H1 (cell line): ENCODE measurements around the gene GFOD1. TPM values are rescaled to one million over a fixed set of nuclear protein-coding genes. Genes with fewer than 3 reads are reported as not detected.

Source experiments
- CTCF ChIA-PET: fragments of 300-600 bp; sonication (Branson Sonifier 250); formaldehyde crosslinking; loops from one replicate; lab custom pipeline; 2021; ENCODE audit not compliant: partially characterized antibody; lab: Charles Lee
- POLR2A ChIA-PET: fragments of 300-600 bp; sonication (Branson Sonifier 250); formaldehyde crosslinking; loops from one replicate; lab custom pipeline; 2021; ENCODE audit warnings: inconsistent platforms; ENCODE audit not compliant: partially characterized antibody; lab: Charles Lee
- DNase-seq, 2 experiments: peaks; one replicate each; pipeline versions ENCODE4 v3.0.0 to v3.0.0-alpha.2; 2010 to 2022; ENCODE audit warnings: low spot score in 2 of 2, low read depth in 1 of 2, mixed read lengths in 1 of 2
- FAIRE-seq: peaks from 2 replicates; lab custom pipeline; 2011; peaks lifted over from hg19 to GRCh38; lab: Jason Lieb, UNC
- H2AFZ ChIP-seq: 2 replicates; pipeline ENCODE4 v1.8.1; 2012; ENCODE audit warnings: low read length, inconsistent platforms
- H2AK5ac ChIP-seq: 2 replicates; pipeline ENCODE4 v1.6.1; 2013; ENCODE audit warnings: low read depth, low read length
- H2BK120ac ChIP-seq: replicated peaks from 2 replicates; pipeline ENCODE3; 2013; ENCODE audit warnings: low read depth, low read length, inconsistent platforms
- H2BK12ac ChIP-seq: 2 replicates; pipeline ENCODE4 v1.6.1; 2013; ENCODE audit warnings: low read depth, low read length
- H2BK15ac ChIP-seq: 2 replicates; pipeline ENCODE4 v1.6.1; 2013; ENCODE audit warnings: low read length
- H2BK20ac ChIP-seq: 2 replicates; pipeline ENCODE4 v1.6.1; 2013; ENCODE audit warnings: low read length
- H2BK5ac ChIP-seq: 2 replicates; pipeline ENCODE4 v1.6.1; 2013; ENCODE audit warnings: low read depth, low read length
- H3K14ac ChIP-seq: 2 replicates; pipeline ENCODE4 v1.6.1; 2013; ENCODE audit warnings: inconsistent platforms; ENCODE audit not compliant: insufficient read length
- H3K18ac ChIP-seq: 2 replicates; pipeline ENCODE4 v1.6.1; 2013; ENCODE audit warnings: low read length; ENCODE audit errors: extremely low read depth
- H3K23ac ChIP-seq: 2 replicates; pipeline ENCODE4 v1.6.1; 2013; ENCODE audit warnings: inconsistent platforms; ENCODE audit not compliant: insufficient read length
- H3K23me2 ChIP-seq: 2 replicates; pipeline ENCODE4 v1.6.1; 2013; ENCODE audit warnings: low read depth, low read length
- H3K27ac ChIP-seq: 2 replicates; pipeline ENCODE4 v1.6.1; 2011; ENCODE audit warnings: low read depth, low read length, inconsistent platforms
- H3K27me3 ChIP-seq, 4 experiments: replicated peaks in 1 of 4; 1 replicate in 1 of 4; 2 replicates in 3 of 4; pipeline versions ENCODE4 v1.6.1 to v1.8.1; 2011 to 2013; ENCODE audit warnings: low read length in 3 of 4, mild to moderate bottlenecking in 3 of 4, inconsistent platforms in 2 of 4, mixed read lengths in 2 of 4, moderate library complexity in 1 of 4; ENCODE audit not compliant: control insufficient read depth in 3 of 4, insufficient read depth in 3 of 4; ENCODE audit errors: extremely low read depth in 1 of 4
- H3K36me3 ChIP-seq, 4 experiments: 2 replicates each; pipeline versions ENCODE4 v1.6.1 to v1.8.1; 2011 to 2013; ENCODE audit warnings: mild to moderate bottlenecking in 4 of 4, low read length in 3 of 4, moderate library complexity in 2 of 4, control low read depth in 1 of 4, inconsistent platforms in 1 of 4; ENCODE audit not compliant: insufficient read depth in 4 of 4, control insufficient read depth in 2 of 4
- H3K4ac ChIP-seq: replicated peaks from 2 replicates; pipeline ENCODE3; 2013; ENCODE audit warnings: low read length, low read depth, mixed read lengths, inconsistent platforms; ENCODE audit not compliant: insufficient read length
- H3K4me1 ChIP-seq, 4 experiments: replicated peaks in 1 of 4; 1 replicate in 1 of 4; 2 replicates in 3 of 4; pipeline versions ENCODE4 v1.6.1 to v1.8.1; 2011 to 2013; ENCODE audit warnings: low read length in 3 of 4, inconsistent platforms in 2 of 4, mixed read lengths in 1 of 4; ENCODE audit not compliant: insufficient read depth in 4 of 4, control insufficient read depth in 3 of 4
- H3K4me2 ChIP-seq, 2 experiments: 2 replicates each; pipeline versions ENCODE4 v1.6.1 to v1.8.1; 2011 to 2013; ENCODE audit warnings: low read depth in 2 of 2, low read length in 2 of 2, control low read depth in 1 of 2, inconsistent platforms in 1 of 2, mild to moderate bottlenecking in 1 of 2; ENCODE audit not compliant: insufficient read depth in 1 of 2
- H3K4me3 ChIP-seq, 4 experiments: fragments of 200-600, 300-600 bp in 1 of 4; sonication (generic), shearing (Covaris generic), sonication (Bioruptor Twin) in 1 of 4; 2 replicates each; pipeline versions ENCODE4 v1.5.1 to v1.8.1; 2011 to 2016; ENCODE audit warnings: low read length in 4 of 4, low read depth in 3 of 4, control low read depth in 2 of 4, inconsistent platforms in 2 of 4, mild to moderate bottlenecking in 2 of 4, mixed read lengths in 1 of 4, moderate library complexity in 1 of 4; ENCODE audit not compliant: insufficient read depth in 2 of 4; ENCODE audit errors: extremely low read depth in 1 of 4
- H3K56ac ChIP-seq: replicated peaks from 2 replicates; pipeline ENCODE3; 2013; ENCODE audit warnings: low read depth, mild to moderate bottlenecking, mixed read lengths, low read length, inconsistent platforms; ENCODE audit not compliant: insufficient read length
- H3K79me1 ChIP-seq: 2 replicates; pipeline ENCODE4 v1.6.1; 2013; ENCODE audit warnings: low read depth, low read length, control low read depth
- H3K79me2 ChIP-seq, 2 experiments: 2 replicates each; pipeline versions ENCODE4 v1.6.1 to v1.8.1; 2012 to 2013; ENCODE audit warnings: low read length in 2 of 2, mild to moderate bottlenecking in 2 of 2, inconsistent platforms in 1 of 2; ENCODE audit not compliant: insufficient read depth in 2 of 2, control insufficient read depth in 1 of 2
- H3K9ac ChIP-seq, 4 experiments: replicated peaks in 1 of 4; 1 replicate in 1 of 4; 2 replicates in 3 of 4; pipeline versions ENCODE4 v1.6.1 to v1.8.1; 2011 to 2013; ENCODE audit warnings: low read depth in 3 of 4, low read length in 3 of 4, control low read depth in 2 of 4, mild to moderate bottlenecking in 2 of 4, moderate library complexity in 2 of 4, inconsistent platforms in 1 of 4; ENCODE audit errors: extremely low read depth in 1 of 4
- H3K9me3 ChIP-seq, 2 experiments: 2 replicates each; pipeline versions ENCODE4 v1.6.1 to v1.8.1; 2012 to 2013; ENCODE audit warnings: mild to moderate bottlenecking in 2 of 2, moderate library complexity in 2 of 2, control low read depth in 1 of 2, inconsistent platforms in 1 of 2, low read depth in 1 of 2, low read length in 1 of 2, mixed read lengths in 1 of 2; ENCODE audit not compliant: insufficient read depth in 2 of 2
- H4K20me1 ChIP-seq, 2 experiments: replicated peaks in 1 of 2; 2 replicates each; pipeline versions ENCODE3 to v1.8.1; 2011 to 2013; ENCODE audit warnings: inconsistent platforms in 2 of 2, low read length in 2 of 2, mild to moderate bottlenecking in 1 of 2; ENCODE audit not compliant: insufficient read depth in 2 of 2, control insufficient read depth in 1 of 2
- H4K5ac ChIP-seq: 2 replicates; pipeline ENCODE4 v1.6.1; 2013; ENCODE audit warnings: low read length, low read depth, mixed read lengths, inconsistent platforms; ENCODE audit not compliant: insufficient read length
- H4K8ac ChIP-seq: 2 replicates; pipeline ENCODE4 v1.8.0; 2013; ENCODE audit warnings: mild to moderate bottlenecking, moderate library complexity, low read length, inconsistent platforms; ENCODE audit not compliant: insufficient read depth; ENCODE audit errors: extremely low read depth
- H4K91ac ChIP-seq: replicated peaks from 2 replicates; pipeline ENCODE3; 2013; ENCODE audit warnings: low read length, mixed read lengths, inconsistent platforms; ENCODE audit not compliant: insufficient read length
- CHD1 ChIP-seq: IDR thresholded peaks from 2 replicates; pipeline ENCODE4 v1.6.1; 2012; ENCODE audit warnings: low read depth, low read length, improper control_type of control experiment
- CHD2 ChIP-seq: IDR thresholded peaks from 2 replicates; pipeline ENCODE4 v1.6.1; 2012; ENCODE audit warnings: low read length, improper control_type of control experiment
- GABPA ChIP-seq: IDR thresholded peaks from 2 replicates; pipeline ENCODE4 v1.6.1; 2011; ENCODE audit warnings: mild to moderate bottlenecking, low read length, moderate library complexity, borderline replicate concordance; ENCODE audit not compliant: insufficient read depth
- MAFK ChIP-seq: IDR thresholded peaks from 2 replicates; pipeline ENCODE4 v1.6.1; 2012; ENCODE audit warnings: low read depth, mild to moderate bottlenecking, improper control_type of control experiment, low read length
- NANOG ChIP-seq: IDR thresholded peaks from 2 replicates; pipeline ENCODE4 v1.6.1; 2011; ENCODE audit warnings: low read length, low read depth, mild to moderate bottlenecking, inconsistent platforms; ENCODE audit not compliant: insufficient read depth, poor library complexity, severe bottlenecking
- TEAD4 ChIP-seq: IDR thresholded peaks from 2 replicates; pipeline ENCODE4 v1.6.1; 2012; ENCODE audit warnings: low read depth, low read length, inconsistent platforms, mixed read lengths
- YY1 ChIP-seq: IDR thresholded peaks from 2 replicates; pipeline ENCODE4 v1.6.1; 2011; ENCODE audit warnings: low read depth, mild to moderate bottlenecking, low read length
- WGBS, 2 experiments: shearing (Covaris generic) in 1 of 2; methylation state at CpG; one replicate each; pipeline versions ENCODE4 v1.1.6 to v1.1.7; 2013 to 2015; ENCODE audit warnings: low lambda C conversion rate in 2 of 2, mixed read lengths in 2 of 2, inconsistent platforms in 1 of 2, low coverage in 1 of 2, missing lambda C conversion rate in 1 of 2; ENCODE audit not compliant: insufficient replicate concordance in 2 of 2, insufficient coverage in 1 of 2, insufficient read length in 1 of 2; ENCODE audit errors: extremely low coverage in 1 of 2, missing lambda C conversion rate in 1 of 2; 5-methylcytosine and 5-hydroxymethylcytosine counted together
- polyA plus RNA-seq, 7 experiments: library from polyadenylated mRNA; depleted of rRNA in 3 of 7; stranded (reverse) in 5 of 7; unstranded in 2 of 7; fragments of >200 nt in 5 of 7; fragments of 200-250 nt in 2 of 7; gene quantifications; 1 replicate in 5 of 7; 2 replicates in 1 of 7; 4 replicates in 1 of 7; pipeline versions ENCODE4 v1.2.1 to v1.2.3, GENCODE V29; 2011 to 2013; ENCODE audit warnings: missing spikeins in 2 of 7, mixed read lengths in 2 of 7
- total RNA-seq: library from RNA; stranded (reverse); fragmentation: NEBNext Ultra II Directional; extraction: Animal tissue kit (Norgen Biotek cat#: 25700); gene quantifications from 2 replicates; pipeline ENCODE4 v1.2.1, GENCODE V29; 2021

GFOD1 gene
- total and polyA plus RNA-seq, 2 of the 8 experiments (the other 6 are each of a cell fraction or from before 2014, with no cell fraction given), result 2.5 to 8.8 TPM

DNA sequence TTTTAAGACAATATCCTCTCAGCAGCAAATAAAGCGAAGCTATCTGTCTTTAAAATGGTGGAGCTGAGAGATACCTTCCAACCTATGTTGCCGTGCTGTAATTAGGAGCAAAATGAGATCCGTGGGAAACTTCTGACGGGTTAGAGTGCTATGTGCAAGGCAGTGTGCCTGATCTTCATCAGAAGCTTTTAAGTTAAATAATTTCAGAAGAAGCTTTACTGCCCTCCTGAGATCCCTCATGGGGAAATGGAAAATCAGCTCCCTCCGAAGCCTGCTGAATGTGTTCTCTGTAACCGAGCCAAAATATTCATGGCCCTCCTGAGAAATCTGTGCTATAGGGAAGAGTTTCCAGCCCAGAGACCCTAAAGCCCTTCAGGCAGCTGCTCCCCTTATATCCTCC, 115.3 kb downstream of the GFOD1 start:
- H4K8ac ChIP-seq, result no peak overlapping the region
- H3K23me2 ChIP-seq, result no peaks in the 10 kb centered on the region; the same call in 1 of the 2 replicates
- H2AK5ac ChIP-seq, result no peak overlapping the region
- H2BK120ac ChIP-seq, result no peak overlapping the region
- H3K9me3 ChIP-seq, result no peaks in the 10 kb centered on the region
- H4K5ac ChIP-seq, result no peak overlapping the region
- POLR2A ChIA-PET, result interaction anchor here (1.1 to 1.7 kb wide), 2 partner anchors 9 to 15 kb away, joined by 3 read pairs; no protein-coding TSS in a partner anchor
- H3K18ac ChIP-seq, result no peak overlapping the region
- H3K4me3 ChIP-seq, result no peak overlapping the region
- H3K36me3 ChIP-seq, result no peaks in the 10 kb centered on the region
- H3K27me3 ChIP-seq, result no peaks in the 10 kb centered on the region
- H2AFZ ChIP-seq, result no peak overlapping the region
- FAIRE-seq (no peak), DNase-seq (no peak)
- no peak overlapping the region for H2BK5ac ChIP-seq
- no peak overlapping the region for H3K4ac ChIP-seq
- 88% methylated on average over 6 of the region's 6 CpGs; no CpG with 5 or more reads in 1 of the 2 experiments for WGBS, 2 experiments
- no peak overlapping the region for H3K23ac ChIP-seq
- no peak overlapping the region for H3K9ac ChIP-seq
- H3K14ac ChIP-seq, result no peak overlapping the region
- H3K4me1 ChIP-seq, result peaks cover 0 to 14% (median 4%) of the 10 kb centered on the region in 4 experiments; a peak in 4 of 7 replicates
- no peaks in the 10 kb centered on the region for H3K79me2 ChIP-seq
- no peak overlapping the region for H3K56ac ChIP-seq
- no peak overlapping the region for H3K4me2 ChIP-seq
- no peak overlapping the region for H2BK15ac ChIP-seq
- H4K20me1 ChIP-seq, result no peaks in the 10 kb centered on the region
- no peak overlapping the region for H3K27ac ChIP-seq
- H2BK12ac ChIP-seq, result no peak overlapping the region
- CTCF ChIA-PET, result interaction anchor here (1.1 to 1.4 kb wide), 2 partner anchors 9 to 11 kb away, joined by 3 to 4 read pairs; no protein-coding TSS in a partner anchor
- no peak overlapping the region for H2BK20ac ChIP-seq
- no peak overlapping the region for H4K91ac ChIP-seq
- TF ChIP-seq NANOG (no peak), YY1 (no peak), MAFK (no peak), GABPA (no peak), CHD1 (no peak), TEAD4 (no peak), CHD2 (no peak)
- TF ChIP-seq, all 59 proteins: peak for 0
- H3K79me1 ChIP-seq, result no peaks in the 10 kb centered on the region; the same call in 1 of the 2 replicates
